ENCODE results near the gene NLRP13. TPM values are rescaled to one million over a fixed set of nuclear protein-coding genes. Genes with fewer than 3 reads are reported as not detected.

Gene NLRP13
- total RNA-seq, 1 experiment from 2014 or later: not detected

DNA sequence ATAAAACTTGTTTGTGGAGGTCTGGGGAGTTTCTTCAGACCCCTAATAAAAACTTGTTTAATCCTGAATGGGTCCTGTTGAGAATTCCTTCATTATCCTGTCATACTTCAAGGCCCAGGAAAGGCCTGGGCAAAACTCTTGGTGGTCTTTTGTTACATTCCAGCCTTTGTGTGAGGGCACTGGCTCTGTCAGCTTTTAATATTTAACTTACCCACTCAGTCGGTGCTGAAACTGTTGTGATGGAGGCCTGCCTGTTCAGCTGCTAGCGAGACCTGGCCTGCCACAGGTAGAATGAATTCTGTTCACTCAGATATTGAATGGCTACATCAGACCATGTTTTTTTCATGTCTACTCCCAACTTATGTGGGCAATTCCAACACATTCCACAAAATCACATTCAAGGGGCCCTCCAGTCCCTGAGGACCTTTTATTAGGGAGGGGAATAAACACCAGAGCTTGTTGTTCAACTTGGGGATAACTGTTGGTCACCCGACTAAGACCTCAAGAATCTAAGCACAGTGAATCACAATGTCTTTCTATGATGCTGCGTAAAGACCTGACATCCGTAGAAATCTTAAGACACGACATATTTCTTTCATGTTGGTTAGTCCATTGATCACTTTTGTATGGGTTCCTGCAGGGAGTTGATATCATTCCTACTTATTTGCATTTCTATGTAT is 28.0 kb upstream of the NLRP13 start:
- Histone ChIP-seq H3K79me2 (ENCODE audit: insufficient read depth, low read length) (no peaks in the 10 kb centered on the region), H3K4me1 (ENCODE audit: control insufficient read depth in 1 of 2, insufficient read depth in 2 of 2, low read length in 2 of 2) (peaks cover 0 to 3% of the 10 kb centered on the region in 2 experiments; a peak in 1 of 4 replicates), H3K9me3 (ENCODE audit: control insufficient read depth in 1 of 2, insufficient read depth in 1 of 2, low read depth in 1 of 2, low read length in 2 of 2) (no peaks in the 10 kb centered on the region), H3K27ac (ENCODE audit: low read depth, low read length) (no peak overlapping the region), H3K9ac (ENCODE audit: low read length) (no peak overlapping the region), H4K20me1 (ENCODE audit: insufficient read depth) (no peaks in the 10 kb centered on the region), H3K4me2 (ENCODE audit: low read length) (no peak overlapping the region), H3K27me3 (ENCODE audit: insufficient read depth, low read length) (no peaks in the 10 kb centered on the region), H2AFZ (ENCODE audit: low read depth, low read length, poor library complexity, severe bottlenecking) (no peak overlapping the region), H3K9me2 (ENCODE audit: insufficient read depth) (no peaks in the 10 kb centered on the region), H3K4me3 (replicated peaks in 1 of 2; ENCODE audit: low read depth in 1 of 2, low read length in 2 of 2) (no peak overlapping the region), H3K36me3 (ENCODE audit: control insufficient read depth in 1 of 2, insufficient read depth in 2 of 2, low read length in 2 of 2) (no peaks in the 10 kb centered on the region)
- DNase-seq (ENCODE audit: low read depth, low spot score): no peak
- TF ChIP-seq SP1 (IDR thresholded peaks at IDR 0.05; ENCODE audit: low read depth): no peak
- TF ChIP-seq, protein P1, sequence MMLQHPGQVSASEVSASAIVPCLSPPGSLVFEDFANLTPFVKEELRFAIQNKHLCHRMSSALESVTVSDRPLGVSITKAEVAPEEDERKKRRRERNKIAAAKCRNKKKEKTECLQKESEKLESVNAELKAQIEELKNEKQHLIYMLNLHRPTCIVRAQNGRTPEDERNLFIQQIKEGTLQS (IDR thresholded peaks at IDR 0.05): no peak
- TF ChIP-seq ZNF274 (IDR thresholded peaks at IDR 0.05; ENCODE audit: low read depth, low read length): no peak
- TF ChIP-seq POLR2A (IDR thresholded peaks at IDR 0.05; ENCODE audit: borderline replicate concordance, extremely low read depth, insufficient read depth, insufficient read length): no peak
- ATAC-seq: no peak
- POLR2A ChIA-PET: no interaction called here
- intact Hi-C loops (cut with micrococcal nuclease): no loop called here
- CTCF ChIA-PET: no interaction called here
- BruUV-seq (replicated peaks): no TSS peak
- RAD21 ChIA-PET (ENCODE audit: low non-redundant PET in 1 of 2, low total read pairs in 2 of 2, uncharacterized antibody in 2 of 2, unreplicated experiment in 2 of 2): no interaction called here

DNA sequence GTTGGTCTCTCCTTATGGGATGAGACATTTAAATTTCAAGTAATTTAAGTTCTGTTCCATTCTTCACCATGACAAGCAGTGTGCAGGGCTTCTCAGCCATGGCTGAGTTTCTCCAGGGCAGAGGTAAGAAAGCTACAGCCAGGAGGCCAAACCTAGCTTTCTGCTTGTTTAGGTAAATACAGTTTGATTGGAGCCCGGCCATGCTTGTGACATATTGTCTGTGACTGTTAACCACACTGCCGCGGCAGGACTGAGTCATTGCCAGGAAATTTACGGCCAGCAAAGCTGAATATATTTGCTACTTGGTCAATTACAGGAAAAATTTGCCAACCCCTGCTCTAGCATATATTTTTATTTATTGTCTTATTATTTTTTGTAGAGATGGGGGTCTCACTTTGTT is 26.2 kb upstream of the NLRP13 start:
- POLR2A ChIA-PET: no interaction called here
- no TSS peak for BruUV-seq (replicated peaks)
- H4K20me1 ChIP-seq (ENCODE audit: insufficient read depth): no peaks in the 10 kb centered on the region
- DNase-seq (ENCODE audit: low read depth, low spot score) (no peak), ATAC-seq (peak; percentile 55; the same call in 1 of the 2 replicates)
- intact Hi-C loops (cut with micrococcal nuclease): no loop called here
- CTCF ChIA-PET: no interaction called here
- no peak overlapping the region for H3K27ac ChIP-seq (ENCODE audit: low read depth, low read length)
- no peak overlapping the region for H3K4me2 ChIP-seq (ENCODE audit: low read length)
- H3K4me3 ChIP-seq (replicated peaks in 1 of 2; ENCODE audit: low read depth in 1 of 2, low read length in 2 of 2): no peak overlapping the region
- H3K27me3 ChIP-seq (ENCODE audit: insufficient read depth, low read length): no peaks in the 10 kb centered on the region
- H3K9me2 ChIP-seq (ENCODE audit: insufficient read depth): no peaks in the 10 kb centered on the region
- H3K36me3 ChIP-seq (ENCODE audit: control insufficient read depth in 1 of 2, insufficient read depth in 2 of 2, low read length in 2 of 2): no peaks in the 10 kb centered on the region
- TF ChIP-seq, protein P2, sequence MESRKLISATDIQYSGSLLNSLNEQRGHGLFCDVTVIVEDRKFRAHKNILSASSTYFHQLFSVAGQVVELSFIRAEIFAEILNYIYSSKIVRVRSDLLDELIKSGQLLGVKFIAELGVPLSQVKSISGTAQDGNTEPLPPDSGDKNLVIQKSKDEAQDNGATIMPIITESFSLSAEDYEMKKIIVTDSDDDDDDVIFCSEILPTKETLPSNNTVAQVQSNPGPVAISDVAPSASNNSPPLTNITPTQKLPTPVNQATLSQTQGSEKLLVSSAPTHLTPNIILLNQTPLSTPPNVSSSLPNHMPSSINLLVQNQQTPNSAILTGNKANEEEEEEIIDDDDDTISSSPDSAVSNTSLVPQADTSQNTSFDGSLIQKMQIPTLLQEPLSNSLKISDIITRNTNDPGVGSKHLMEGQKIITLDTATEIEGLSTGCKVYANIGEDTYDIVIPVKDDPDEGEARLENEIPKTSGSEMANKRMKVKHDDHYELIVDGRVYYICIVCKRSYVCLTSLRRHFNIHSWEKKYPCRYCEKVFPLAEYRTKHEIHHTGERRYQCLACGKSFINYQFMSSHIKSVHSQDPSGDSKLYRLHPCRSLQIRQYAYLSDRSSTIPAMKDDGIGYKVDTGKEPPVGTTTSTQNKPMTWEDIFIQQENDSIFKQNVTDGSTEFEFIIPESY (IDR thresholded peaks at IDR 0.05; ENCODE audit: extremely low read depth, insufficient replicate concordance, low read length): no peak
- no peaks in the 10 kb centered on the region for H3K79me2 ChIP-seq (ENCODE audit: insufficient read depth, low read length)
- H2AFZ ChIP-seq (ENCODE audit: low read depth, low read length, poor library complexity, severe bottlenecking): no peak overlapping the region
- H3K9ac ChIP-seq (ENCODE audit: low read length): no peak overlapping the region
- RAD21 ChIA-PET (ENCODE audit: low non-redundant PET in 1 of 2, low total read pairs in 2 of 2, uncharacterized antibody in 2 of 2, unreplicated experiment in 2 of 2): no interaction called here
- H3K9me3 ChIP-seq (ENCODE audit: control insufficient read depth in 1 of 2, insufficient read depth in 1 of 2, low read depth in 1 of 2, low read length in 2 of 2): no peaks in the 10 kb centered on the region
- H3K4me1 ChIP-seq (ENCODE audit: control insufficient read depth in 1 of 2, insufficient read depth in 2 of 2, low read length in 2 of 2): peaks cover 0 to 3% of the 10 kb centered on the region in 2 experiments; a peak in 1 of 4 replicates
